GM21367 (cell line): ENCODE results near the gene DNAJC12.
"Not testable (repeated sequence)": the region's sequence is repeated elsewhere in the genome, so short reads cannot be mapped to it uniquely, and the experiment has no call there.

ENCODE experiments used
- ATAC-seq: cut with Tn5 transposase; IDR thresholded peaks from one replicate; pipeline ENCODE4 v1.9.1; 2021; ENCODE audit not compliant: unreplicated experiment

DNAJC12 gene

GRCh38 chr10:67837541-67838314, at the start of gene DNAJC12:
Gene DNAJC12 (minus strand): TSS chr10:67838188. CDS start chr10:67838011, 177 bp downstream.
- ATAC-seq: peak; percentile 89

- peak; percentile 47 for ATAC-seq
These were observed 47.1 kb upstream of the DNAJC12 start for GRCh38 chr10:67884842-67885670.

- peak; percentile 84 for ATAC-seq
These were observed 46.4 kb upstream of the DNAJC12 start, which contains the start of gene SIRT1 for GRCh38 chr10:67884313-67884841. Gene SIRT1 (plus strand): TSS chr10:67884656. CDS start chr10:67884722, 66 bp downstream.

GRCh38 chr10:67883710-67884312, 45.8 kb upstream of the DNAJC12 start:
- ATAC-seq: no peak

- ATAC-seq: no peak
These were observed 40.1 kb upstream of the DNAJC12 start for GRCh38 chr10:67878133-67878532.

GRCh38 chr10:67877421-67877820, 39.4 kb upstream of the DNAJC12 start:
- not testable (repeated sequence) for ATAC-seq

- ATAC-seq: no peak
These were observed 37.6 kb upstream of the DNAJC12 start for GRCh38 chr10:67875340-67876238.

- ATAC-seq: no peak
These were observed 32.0 kb upstream of the DNAJC12 start for GRCh38 chr10:67869996-67870395.

GRCh38 chr10:67868132-67868531, 30.1 kb upstream of the DNAJC12 start:
- ATAC-seq: no peak

GRCh38 chr10:67864607-67865371, 26.8 kb upstream of the DNAJC12 start:
- ATAC-seq: no peak

- ATAC-seq: no peak
These were observed 25.1 kb upstream of the DNAJC12 start for GRCh38 chr10:67863094-67863493.

- ATAC-seq: no peak
These were observed 23.9 kb upstream of the DNAJC12 start for GRCh38 chr10:67861750-67862432.

GRCh38 chr10:67858971-67859370, 21.0 kb upstream of the DNAJC12 start:
- no peak for ATAC-seq

- ATAC-seq: no peak
These were observed 15.5 kb upstream of the DNAJC12 start for GRCh38 chr10:67853512-67853911.

GRCh38 chr10:67852761-67853160, 14.8 kb upstream of the DNAJC12 start:
- no peak for ATAC-seq

- no peak for ATAC-seq
These were observed 13.2 kb upstream of the DNAJC12 start for GRCh38 chr10:67851186-67851585.

GRCh38 chr10:67849331-67850011, 11.5 kb upstream of the DNAJC12 start:
- ATAC-seq: peak; percentile 96

GRCh38 chr10:67843284-67843683, 5.3 kb upstream of the DNAJC12 start:
- no peak for ATAC-seq
